Subcutaneous abdominal adipose tissue (tissue), 5 donors: ENCODE measurements around the gene THBD.

Source experiments
- H3K27ac ChIP-seq: one replicate; pipeline ENCODE4 v1.7.0; 2013; ENCODE audit warnings: low read depth, mild to moderate bottlenecking, inconsistent platforms, low read length, moderate library complexity
- H3K27me3 ChIP-seq, 5 donors: one replicate each; pipeline ENCODE4 v1.7.0; 2013; ENCODE audit warnings: low read length in 5 of 5, inconsistent platforms in 1 of 5; ENCODE audit not compliant: control insufficient read depth in 5 of 5, insufficient read depth in 4 of 5
- H3K36me3 ChIP-seq, 5 donors: one replicate each; pipeline ENCODE4 v1.7.0; 2013; ENCODE audit warnings: low read length in 5 of 5; ENCODE audit not compliant: control insufficient read depth in 5 of 5, insufficient read depth in 5 of 5
- H3K4me1 ChIP-seq, 5 donors: one replicate each; pipeline ENCODE4 v1.7.0; 2013; ENCODE audit warnings: low read length in 5 of 5, mild to moderate bottlenecking in 3 of 5, moderate library complexity in 1 of 5; ENCODE audit not compliant: control insufficient read depth in 5 of 5, insufficient read depth in 5 of 5
- H3K4me3 ChIP-seq, 5 donors: one replicate each; pipeline ENCODE4 v1.7.0; 2013; ENCODE audit warnings: low read length in 5 of 5, low read depth in 1 of 5
- H3K9ac ChIP-seq, 5 donors: one replicate each; pipeline ENCODE4 v1.7.0; 2013; ENCODE audit warnings: low read length in 5 of 5, mild to moderate bottlenecking in 4 of 5, moderate library complexity in 3 of 5
- H3K9me3 ChIP-seq, 5 donors: one replicate each; pipeline ENCODE4 v1.7.0; 2013; ENCODE audit warnings: low read length in 5 of 5; ENCODE audit not compliant: control insufficient read depth in 5 of 5
- donor health status: healthy.
- donor health status: healthy.
- donor health status: healthy.
- donor health status: healthy.
- donor health status: healthy.

Gene THBD

DNA sequence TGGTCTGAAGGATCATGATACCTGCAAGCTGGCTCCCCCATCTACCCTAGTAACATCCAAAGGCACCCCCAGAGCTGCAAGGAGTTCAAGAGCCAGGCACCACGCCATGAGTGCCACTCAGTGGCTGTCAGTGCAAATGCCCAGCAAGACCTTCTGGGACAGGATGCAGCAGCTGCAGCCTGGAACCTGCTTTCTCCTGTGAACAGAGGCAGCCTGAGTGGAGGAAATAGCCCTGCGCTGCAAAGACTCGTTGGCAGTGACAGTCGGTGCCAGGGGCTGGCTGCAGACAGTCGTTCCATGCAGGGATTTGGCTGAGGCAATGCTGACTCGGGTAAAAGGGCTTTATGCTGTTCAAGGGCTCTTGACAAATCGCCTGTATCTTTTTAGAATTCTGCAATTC, 30.1 kb downstream of the THBD start:
- peaks cover 0 to 4% (median 0%) of the 10 kb centered on the region in 5 donors for H3K4me1 ChIP-seq
- peaks cover 0 to 3% (median 0%) of the 10 kb centered on the region in 5 donors for H3K27me3 ChIP-seq
- no peak overlapping the region for H3K27ac ChIP-seq
- H3K36me3 ChIP-seq = no peaks in the 10 kb centered on the region
- no peak overlapping the region for H3K9ac ChIP-seq
- H3K9me3 ChIP-seq = no peaks in the 10 kb centered on the region
- H3K4me3 ChIP-seq = no peak overlapping the region

GRCh38 chr20:23018941-23019340, 30.5 kb downstream of the THBD start:
- Histone ChIP-seq H3K9me3 (no peaks in the 10 kb centered on the region), H3K27me3 (peaks cover 0 to 3% (median 0%) of the 10 kb centered on the region in 5 donors), H3K4me3 (no peak overlapping the region), H3K36me3 (no peaks in the 10 kb centered on the region), H3K9ac (no peak overlapping the region), H3K4me1 (peaks cover 0 to 4% (median 0%) of the 10 kb centered on the region in 5 donors), H3K27ac (no peak overlapping the region)

DNA sequence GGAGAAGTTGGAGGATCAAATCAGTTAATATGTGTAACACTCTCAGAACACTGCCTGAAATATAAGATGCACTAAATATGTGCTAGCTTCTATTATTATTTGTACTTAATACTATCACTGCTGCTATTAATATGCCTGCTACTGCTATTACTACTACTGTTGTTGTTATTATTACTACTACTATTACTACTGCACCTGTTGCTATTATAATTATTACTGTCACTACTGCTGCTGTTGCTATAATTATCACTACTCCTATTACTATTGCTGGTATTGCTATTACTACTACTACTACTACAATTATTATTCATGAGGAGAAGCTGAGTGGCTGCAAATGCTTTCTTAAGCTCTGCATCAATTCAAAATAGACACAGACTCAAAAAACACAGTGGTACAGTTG, 31.0 kb downstream of the THBD start:
- H3K27ac ChIP-seq = no peak overlapping the region
- no peaks in the 10 kb centered on the region for H3K9me3 ChIP-seq
- no peak overlapping the region for H3K4me3 ChIP-seq
- H3K36me3 ChIP-seq = no peaks in the 10 kb centered on the region
- H3K27me3 ChIP-seq = peaks cover 0 to 3% (median 0%) of the 10 kb centered on the region in 5 donors
- peaks cover 0 to 7% (median 3%) of the 10 kb centered on the region in 5 donors for H3K4me1 ChIP-seq
- no peak overlapping the region for H3K9ac ChIP-seq

DNA sequence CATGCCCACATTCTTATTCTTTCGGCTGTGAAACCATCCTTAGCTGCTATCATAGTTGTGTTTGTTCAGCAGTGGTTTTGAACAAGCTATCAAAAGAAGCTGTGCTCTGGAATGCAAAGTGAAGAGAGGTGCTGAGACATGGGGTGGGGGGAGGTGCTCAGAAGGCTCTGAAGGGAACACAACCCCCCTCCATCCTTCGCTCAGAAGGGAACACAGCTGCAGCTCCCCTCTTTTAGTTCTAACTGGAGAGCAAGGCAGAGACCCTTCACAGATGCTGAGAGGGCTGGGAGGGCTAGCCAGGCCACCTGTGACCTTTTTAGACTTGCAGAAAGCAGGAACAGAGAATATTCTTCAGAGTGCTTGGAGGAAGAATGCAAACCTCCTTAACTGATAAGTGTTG, 32.0 kb downstream of the THBD start:
- H3K27ac ChIP-seq = no peak overlapping the region
- peaks cover 0 to 3% (median 0%) of the 10 kb centered on the region in 5 donors for H3K27me3 ChIP-seq
- no peaks in the 10 kb centered on the region for H3K9me3 ChIP-seq
- H3K4me1 ChIP-seq = peaks cover 0 to 13% (median 8%) of the 10 kb centered on the region in 5 donors
- no peaks in the 10 kb centered on the region for H3K36me3 ChIP-seq
- H3K9ac ChIP-seq = no peak overlapping the region
- no peak overlapping the region for H3K4me3 ChIP-seq

GRCh38 chr20:23013429-23013828, 36.0 kb downstream of the THBD start:
- Histone ChIP-seq H3K4me1 (peaks cover 0 to 9% (median 8%) of the 10 kb centered on the region in 5 donors), H3K4me3 (no peak overlapping the region), H3K9ac (no peak overlapping the region), H3K36me3 (no peaks in the 10 kb centered on the region), H3K27ac (no peak overlapping the region), H3K27me3 (peaks cover 0 to 6% (median 0%) of the 10 kb centered on the region in 5 donors), H3K9me3 (no peaks in the 10 kb centered on the region)

GRCh38 chr20:23011008-23011721, 38.3 kb downstream of the THBD start:
- no peak overlapping the region for H3K27ac ChIP-seq
- peaks cover 0 to 6% (median 0%) of the 10 kb centered on the region in 5 donors for H3K27me3 ChIP-seq
- H3K9ac ChIP-seq = no peak overlapping the region
- no peaks in the 10 kb centered on the region for H3K36me3 ChIP-seq
- peaks cover 0 to 9% (median 8%) of the 10 kb centered on the region in 5 donors for H3K4me1 ChIP-seq
- no peak overlapping the region for H3K4me3 ChIP-seq
- H3K9me3 ChIP-seq = no peaks in the 10 kb centered on the region

GRCh38 chr20:23010096-23010495, 39.4 kb downstream of the THBD start:
- no peak overlapping the region for H3K27ac ChIP-seq
- H3K27me3 ChIP-seq = peaks cover 0 to 6% (median 0%) of the 10 kb centered on the region in 5 donors
- H3K9me3 ChIP-seq = no peaks in the 10 kb centered on the region
- H3K4me3 ChIP-seq = no peak overlapping the region
- H3K9ac ChIP-seq = no peak overlapping the region
- H3K36me3 ChIP-seq = no peaks in the 10 kb centered on the region
- H3K4me1 ChIP-seq = peaks cover 0 to 9% (median 8%) of the 10 kb centered on the region in 5 donors

- Histone ChIP-seq H3K9ac (no peak overlapping the region), H3K27me3 (peaks cover 0 to 6% (median 0%) of the 10 kb centered on the region in 5 donors), H3K36me3 (no peaks in the 10 kb centered on the region), H3K27ac (no peak overlapping the region), H3K9me3 (no peaks in the 10 kb centered on the region), H3K4me1 (peaks cover 0 to 9% (median 8%) of the 10 kb centered on the region in 5 donors), H3K4me3 (no peak overlapping the region)
Observed at GRCh38 chr20:23009636-23010035, 39.8 kb downstream of the THBD start.

DNA sequence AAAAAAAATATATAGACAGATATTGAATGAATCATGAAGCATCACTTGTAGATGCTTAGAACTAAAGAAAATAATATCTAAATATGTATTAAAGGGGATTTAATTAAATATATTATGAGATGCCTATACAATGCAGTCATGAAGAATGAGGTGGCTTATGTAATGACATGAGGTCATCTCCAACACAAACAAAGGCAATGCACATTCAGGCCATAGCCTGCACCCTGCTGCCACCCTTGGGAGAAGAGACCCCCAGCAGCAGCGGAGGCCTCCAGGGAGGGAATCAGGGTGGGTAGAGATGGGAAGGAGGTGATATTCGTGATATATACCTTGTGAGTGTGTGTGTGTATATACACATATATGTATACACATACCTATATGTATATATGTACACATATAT, 40.8 kb downstream of the THBD start:
- H3K27ac ChIP-seq = no peak overlapping the region
- H3K27me3 ChIP-seq = peaks cover 0 to 6% (median 0%) of the 10 kb centered on the region in 5 donors
- no peaks in the 10 kb centered on the region for H3K9me3 ChIP-seq
- no peaks in the 10 kb centered on the region for H3K36me3 ChIP-seq
- no peak overlapping the region for H3K9ac ChIP-seq
- H3K4me1 ChIP-seq = peaks cover 0 to 8% (median 7%) of the 10 kb centered on the region in 5 donors
- no peak overlapping the region for H3K4me3 ChIP-seq

GRCh38 chr20:23007886-23008655, 41.4 kb downstream of the THBD start:
- H3K27me3 ChIP-seq = peaks cover 0 to 6% (median 0%) of the 10 kb centered on the region in 5 donors
- H3K4me1 ChIP-seq = peaks cover 0 to 3% (median 2%) of the 10 kb centered on the region in 5 donors
- H3K4me3 ChIP-seq = no peak overlapping the region
- H3K27ac ChIP-seq = no peak overlapping the region
- H3K36me3 ChIP-seq = no peaks in the 10 kb centered on the region
- no peak overlapping the region for H3K9ac ChIP-seq
- H3K9me3 ChIP-seq = no peaks in the 10 kb centered on the region
